Measurements from ENCODE around the gene TRNT1.

Gene TRNT1

DNA sequence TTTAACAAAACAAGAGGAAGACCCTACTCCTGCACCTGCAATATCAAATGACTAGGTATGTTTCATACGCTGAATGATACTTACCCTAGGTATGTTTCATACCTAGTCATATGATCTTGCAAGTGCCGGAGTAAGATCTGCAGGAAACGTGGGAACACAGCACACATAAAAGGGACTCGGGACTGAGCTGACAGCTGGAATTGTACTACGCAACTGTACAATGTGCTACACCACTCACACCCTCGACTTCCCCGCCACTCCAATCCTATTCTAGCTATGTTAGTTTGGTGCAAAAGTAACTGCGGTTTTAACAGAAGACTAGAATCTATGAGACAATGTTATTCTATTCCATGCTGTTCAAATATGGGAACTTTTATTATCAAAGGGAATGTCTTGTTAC lies 30.7 kb downstream of the TRNT1 start:
- no peak for TF ChIP-seq EZH2phosphoT487 (IDR thresholded peaks at IDR 0.05; ENCODE audit: borderline replicate concordance, low read length)
- TF ChIP-seq, protein P1, sequence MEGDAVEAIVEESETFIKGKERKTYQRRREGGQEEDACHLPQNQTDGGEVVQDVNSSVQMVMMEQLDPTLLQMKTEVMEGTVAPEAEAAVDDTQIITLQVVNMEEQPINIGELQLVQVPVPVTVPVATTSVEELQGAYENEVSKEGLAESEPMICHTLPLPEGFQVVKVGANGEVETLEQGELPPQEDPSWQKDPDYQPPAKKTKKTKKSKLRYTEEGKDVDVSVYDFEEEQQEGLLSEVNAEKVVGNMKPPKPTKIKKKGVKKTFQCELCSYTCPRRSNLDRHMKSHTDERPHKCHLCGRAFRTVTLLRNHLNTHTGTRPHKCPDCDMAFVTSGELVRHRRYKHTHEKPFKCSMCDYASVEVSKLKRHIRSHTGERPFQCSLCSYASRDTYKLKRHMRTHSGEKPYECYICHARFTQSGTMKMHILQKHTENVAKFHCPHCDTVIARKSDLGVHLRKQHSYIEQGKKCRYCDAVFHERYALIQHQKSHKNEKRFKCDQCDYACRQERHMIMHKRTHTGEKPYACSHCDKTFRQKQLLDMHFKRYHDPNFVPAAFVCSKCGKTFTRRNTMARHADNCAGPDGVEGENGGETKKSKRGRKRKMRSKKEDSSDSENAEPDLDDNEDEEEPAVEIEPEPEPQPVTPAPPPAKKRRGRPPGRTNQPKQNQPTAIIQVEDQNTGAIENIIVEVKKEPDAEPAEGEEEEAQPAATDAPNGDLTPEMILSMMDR (IDR thresholded peaks at IDR 0.05; ENCODE audit: low read depth, low read length, poor library complexity, severe bottlenecking): no peak
- Histone ChIP-seq H3K27ac (ENCODE audit: low read depth, low read length) (no peak overlapping the region), H4K20me1 (ENCODE audit: control insufficient read depth, insufficient read depth, low read depth, low read length) (no peaks in the 10 kb centered on the region), H3K4me2 (ENCODE audit: low read length) (no peak overlapping the region), H3F3A (ENCODE audit: control insufficient read depth, insufficient read depth) (peaks cover 24% of the 10 kb centered on the region), H3K4me3 (ENCODE audit: low read length) (no peak overlapping the region), H3K9me2 (replicated peaks; ENCODE audit: control insufficient read depth, low read length) (no peaks in the 10 kb centered on the region), H3K79me2 (ENCODE audit: control insufficient read depth, low read length) (no peaks in the 10 kb centered on the region), H3K27me3 (ENCODE audit: control insufficient read depth, low read length) (no peaks in the 10 kb centered on the region), H3K36me3 (ENCODE audit: control insufficient read depth, low read length) (peaks cover 44% of the 10 kb centered on the region), H3K9me3 (ENCODE audit: control insufficient read depth, insufficient read depth, low read length) (no peaks in the 10 kb centered on the region), H3K4me1 (ENCODE audit: control insufficient read depth, low read length) (no peaks in the 10 kb centered on the region)

DNA sequence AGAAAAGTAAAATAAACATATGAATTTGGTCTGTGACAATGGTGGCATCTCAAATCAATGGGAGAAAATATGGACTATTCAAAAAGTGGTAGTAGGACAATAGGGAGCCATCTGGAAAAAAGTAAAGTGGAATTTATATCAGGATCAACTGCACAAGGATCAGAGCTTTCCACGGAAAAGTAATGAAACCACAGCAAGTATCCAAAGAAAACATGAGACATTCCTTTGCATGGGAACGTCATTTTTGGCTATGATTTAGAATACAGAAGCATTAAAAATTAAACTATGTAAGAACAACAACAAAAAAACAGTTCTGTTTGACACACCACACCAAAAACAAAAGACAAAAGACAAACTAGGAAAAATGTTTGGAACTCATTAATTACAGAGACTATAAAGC lies 34.1 kb downstream of the TRNT1 start:
- no peaks in the 10 kb centered on the region for H3K4me1 ChIP-seq (ENCODE audit: control insufficient read depth, low read length)
- no peak for TF ChIP-seq EZH2phosphoT487 (IDR thresholded peaks at IDR 0.05; ENCODE audit: borderline replicate concordance, low read length)
- TF ChIP-seq, protein P1 (IDR thresholded peaks at IDR 0.05; ENCODE audit: low read depth, low read length, poor library complexity, severe bottlenecking): no peak
- H3K9me2 ChIP-seq (replicated peaks; ENCODE audit: control insufficient read depth, low read length): no peaks in the 10 kb centered on the region
- H3K4me3 ChIP-seq (ENCODE audit: low read length): no peak overlapping the region
- H3K4me2 ChIP-seq (ENCODE audit: low read length): no peak overlapping the region
- peaks cover 22% of the 10 kb centered on the region for H3K36me3 ChIP-seq (ENCODE audit: control insufficient read depth, low read length)
- H3K27me3 ChIP-seq (ENCODE audit: control insufficient read depth, low read length): no peaks in the 10 kb centered on the region
- H4K20me1 ChIP-seq (ENCODE audit: control insufficient read depth, insufficient read depth, low read depth, low read length): no peaks in the 10 kb centered on the region
- H3F3A ChIP-seq (ENCODE audit: control insufficient read depth, insufficient read depth): peaks cover 12% of the 10 kb centered on the region
- no peak overlapping the region for H3K27ac ChIP-seq (ENCODE audit: low read depth, low read length)
- no peaks in the 10 kb centered on the region for H3K79me2 ChIP-seq (ENCODE audit: control insufficient read depth, low read length)
- H3K9me3 ChIP-seq (ENCODE audit: control insufficient read depth, insufficient read depth, low read length): no peaks in the 10 kb centered on the region

DNA sequence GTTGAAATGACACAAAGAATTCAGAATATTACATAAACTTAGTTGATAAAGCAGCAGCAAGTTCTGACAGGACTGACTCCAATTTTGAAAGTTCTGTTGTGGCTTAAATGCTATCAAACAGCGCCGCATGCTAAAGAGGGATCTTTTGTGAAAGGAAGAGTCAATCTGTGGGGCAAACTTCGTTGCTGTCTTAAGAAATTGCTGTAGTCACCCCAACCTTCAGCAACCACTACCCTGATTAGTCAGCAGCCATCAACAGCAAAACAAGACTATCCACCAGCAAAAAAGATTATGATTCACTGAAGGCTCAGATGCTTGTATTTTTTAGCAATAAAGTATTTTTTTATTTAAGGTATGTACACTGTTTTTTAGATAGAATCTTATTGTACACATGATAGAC lies 38.5 kb downstream of the TRNT1 start:
- Histone ChIP-seq H3K79me2 (ENCODE audit: control insufficient read depth, low read length) (no peaks in the 10 kb centered on the region), H3K36me3 (ENCODE audit: control insufficient read depth, low read length) (peaks cover 30% of the 10 kb centered on the region), H3K9me3 (ENCODE audit: control insufficient read depth, insufficient read depth, low read length) (no peaks in the 10 kb centered on the region), H3K27ac (ENCODE audit: low read depth, low read length) (no peak overlapping the region), H3K4me1 (ENCODE audit: control insufficient read depth, low read length) (no peaks in the 10 kb centered on the region), H3F3A (ENCODE audit: control insufficient read depth, insufficient read depth) (no peaks in the 10 kb centered on the region), H3K27me3 (ENCODE audit: control insufficient read depth, low read length) (no peaks in the 10 kb centered on the region), H3K9me2 (replicated peaks; ENCODE audit: control insufficient read depth, low read length) (no peaks in the 10 kb centered on the region), H3K4me2 (ENCODE audit: low read length) (no peak overlapping the region), H3K4me3 (ENCODE audit: low read length) (no peak overlapping the region), H4K20me1 (ENCODE audit: control insufficient read depth, insufficient read depth, low read depth, low read length) (no peaks in the 10 kb centered on the region)
- TF ChIP-seq EZH2phosphoT487 (IDR thresholded peaks at IDR 0.05; ENCODE audit: borderline replicate concordance, low read length): no peak
- TF ChIP-seq, protein P1 (IDR thresholded peaks at IDR 0.05; ENCODE audit: low read depth, low read length, poor library complexity, severe bottlenecking): no peak

DNA sequence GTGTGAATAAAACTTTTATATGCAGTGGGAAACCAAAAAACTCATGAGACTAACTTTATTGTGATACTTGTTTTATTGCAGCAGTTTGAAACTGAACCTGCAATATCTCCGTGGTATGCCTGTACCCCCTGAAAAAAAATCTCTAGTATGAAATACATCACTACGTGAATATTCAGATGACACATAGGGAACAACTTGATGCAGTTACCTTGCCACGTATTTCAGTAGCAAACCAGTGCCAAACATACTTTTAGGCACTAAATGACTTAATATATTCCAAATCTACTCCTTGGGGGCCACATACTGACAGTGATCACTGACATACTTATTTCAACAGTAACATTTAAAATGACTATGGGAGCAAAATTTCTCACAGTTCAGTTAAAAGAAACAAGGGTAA lies 38.9 kb downstream of the TRNT1 start:
- H3F3A ChIP-seq (ENCODE audit: control insufficient read depth, insufficient read depth): no peaks in the 10 kb centered on the region
- no peaks in the 10 kb centered on the region for H3K27me3 ChIP-seq (ENCODE audit: control insufficient read depth, low read length)
- H3K9me2 ChIP-seq (replicated peaks; ENCODE audit: control insufficient read depth, low read length): no peaks in the 10 kb centered on the region
- H3K36me3 ChIP-seq (ENCODE audit: control insufficient read depth, low read length): peaks cover 34% of the 10 kb centered on the region
- H3K4me2 ChIP-seq (ENCODE audit: low read length): no peak overlapping the region
- H3K9me3 ChIP-seq (ENCODE audit: control insufficient read depth, insufficient read depth, low read length): no peaks in the 10 kb centered on the region
- H3K27ac ChIP-seq (ENCODE audit: low read depth, low read length): no peak overlapping the region
- no peak overlapping the region for H3K4me3 ChIP-seq (ENCODE audit: low read length)
- H3K4me1 ChIP-seq (ENCODE audit: control insufficient read depth, low read length): no peaks in the 10 kb centered on the region
- H4K20me1 ChIP-seq (ENCODE audit: control insufficient read depth, insufficient read depth, low read depth, low read length): no peaks in the 10 kb centered on the region
- H3K79me2 ChIP-seq (ENCODE audit: control insufficient read depth, low read length): no peaks in the 10 kb centered on the region
- no peak for TF ChIP-seq EZH2phosphoT487 (IDR thresholded peaks at IDR 0.05; ENCODE audit: borderline replicate concordance, low read length)
- TF ChIP-seq, protein P1 (IDR thresholded peaks at IDR 0.05; ENCODE audit: low read depth, low read length, poor library complexity, severe bottlenecking): no peak
